ENCODE data around the gene CENPB. TPM values are rescaled to one million over a fixed set of nuclear protein-coding genes. Genes with fewer than 3 reads are reported as not detected.

The CENPB gene
- total and polyA plus RNA-seq, 2 of the 4 experiments (the other 2 are of a cell fraction), result 45.7 to 59.1 TPM

DNA sequence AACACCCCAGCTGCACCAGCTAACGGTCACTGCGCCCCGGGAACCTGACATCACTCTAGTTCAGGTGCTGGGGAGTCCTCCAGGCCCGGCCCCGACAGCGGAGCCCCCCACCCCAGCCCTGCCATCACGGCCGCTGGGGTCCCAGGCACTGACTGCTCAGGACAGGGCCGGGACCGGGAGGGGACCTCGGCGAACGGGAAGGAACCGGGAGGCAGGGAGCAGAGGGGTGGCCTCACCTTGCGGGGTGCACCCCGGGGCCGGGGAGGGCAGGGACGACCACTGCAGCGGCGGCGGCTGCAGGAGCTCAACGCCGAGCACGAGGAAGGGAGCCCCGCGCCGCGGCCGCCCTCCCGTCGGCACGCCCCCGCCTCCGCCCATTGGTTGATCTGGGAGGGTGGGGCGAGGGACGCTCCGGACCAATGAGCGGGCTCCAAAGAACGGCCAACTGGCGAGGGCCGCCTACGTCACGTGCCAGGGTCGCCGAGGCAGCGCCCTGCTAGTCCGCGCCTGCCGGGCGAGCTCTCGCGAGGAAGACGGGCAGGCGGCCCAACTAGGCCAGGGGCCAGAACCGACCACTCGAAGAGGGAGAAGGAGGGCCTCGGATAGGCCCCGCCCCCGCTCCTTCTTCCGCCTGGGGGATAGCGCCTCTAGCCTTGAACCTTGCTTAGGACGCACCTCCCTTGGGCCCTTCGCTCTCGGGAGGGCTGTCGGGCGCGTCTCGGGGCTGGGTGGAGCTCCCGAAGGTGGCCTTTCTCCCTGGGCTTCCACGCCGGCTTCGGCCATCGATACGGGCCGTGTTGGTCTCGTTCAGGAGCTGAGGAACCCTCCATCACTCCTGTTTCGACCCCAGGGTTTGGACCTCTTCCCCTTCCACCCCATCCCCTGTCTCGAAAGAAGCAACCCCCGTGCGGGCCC lies 18.9 kb downstream of the CENPB start, which contains the start of gene ADISSP (continued):
- TF ChIP-seq, protein P1, sequence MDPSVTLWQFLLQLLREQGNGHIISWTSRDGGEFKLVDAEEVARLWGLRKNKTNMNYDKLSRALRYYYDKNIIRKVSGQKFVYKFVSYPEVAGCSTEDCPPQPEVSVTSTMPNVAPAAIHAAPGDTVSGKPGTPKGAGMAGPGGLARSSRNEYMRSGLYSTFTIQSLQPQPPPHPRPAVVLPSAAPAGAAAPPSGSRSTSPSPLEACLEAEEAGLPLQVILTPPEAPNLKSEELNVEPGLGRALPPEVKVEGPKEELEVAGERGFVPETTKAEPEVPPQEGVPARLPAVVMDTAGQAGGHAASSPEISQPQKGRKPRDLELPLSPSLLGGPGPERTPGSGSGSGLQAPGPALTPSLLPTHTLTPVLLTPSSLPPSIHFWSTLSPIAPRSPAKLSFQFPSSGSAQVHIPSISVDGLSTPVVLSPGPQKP (IDR thresholded peaks at IDR 0.05; ENCODE audit: borderline replicate concordance, low read depth, low read length), result no peak

DNA sequence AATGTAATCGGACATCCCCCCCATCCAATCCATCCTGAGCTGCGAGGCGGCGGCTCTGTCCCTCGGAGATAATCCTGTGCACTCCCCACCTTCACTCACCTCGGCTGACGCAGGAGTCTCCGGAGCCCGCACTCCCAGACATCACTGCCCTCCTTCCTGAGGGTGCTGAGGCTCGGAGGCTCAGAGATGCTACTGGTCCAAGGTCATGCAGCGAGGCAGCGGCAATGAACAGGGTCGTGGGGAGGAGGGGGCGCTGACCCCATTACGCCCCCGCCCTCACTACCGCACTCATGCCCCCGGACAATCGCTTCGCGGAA lies 19.5 kb downstream of the CENPB start:
- no peak for DNase-seq
- dilution Hi-C loops (cut with HindIII; ENCODE audit: low sequenced_read_pairs, unreplicated experiment), result no loop called here
- 0% methylated on average over 2 of the region's 21 CpGs; no CpG with 5 or more reads in 1 of the 2 experiments for WGBS, 2 experiments (ENCODE audit: extremely low coverage in 2 of 2, insufficient read length in 1 of 2)
- no peak overlapping the region for H2BK20ac ChIP-seq (ENCODE audit: low read depth, low read length)
- in situ Hi-C loops (cut with MboI; ENCODE audit: low sequenced_read_pairs), result no loop called here
- ATAC-seq (ENCODE audit: low read depth), result no peak
- H2AK5ac ChIP-seq (ENCODE audit: low read depth, low read length), result peak overlapping the region; percentile 76
- H2BK15ac ChIP-seq (ENCODE audit: low read depth, low read length), result no peak overlapping the region
- peak overlapping the region; percentile 31 to 50; a peak in 2 of 4 replicates for H4K8ac ChIP-seq (ENCODE audit: low read depth in 2 of 2, low read length in 2 of 2)
- peak overlapping the region; percentile 36; the same call in 1 of the 2 replicates for H3K27ac ChIP-seq (ENCODE audit: insufficient read depth, low read length)
- H2BK120ac ChIP-seq (ENCODE audit: low read depth, low read length), result no peak overlapping the region
- H3K9me1 ChIP-seq (ENCODE audit: insufficient read depth, low read length), result no peaks in the 10 kb centered on the region; the same call in 1 of the 2 replicates
- no peak overlapping the region for H3K56ac ChIP-seq (ENCODE audit: extremely low read depth, insufficient read depth, low read length)
- H2AFZ ChIP-seq (replicated peaks; ENCODE audit: low read length, poor library complexity), result peak overlapping the region; percentile 96
- H3K4me2 ChIP-seq (ENCODE audit: low read depth, low read length), result peak overlapping the region; percentile 99
- peak overlapping the region; percentile 94 for H2AK9ac ChIP-seq (replicated peaks; ENCODE audit: low read depth, low read length, poor library complexity)
- ChIA-PET POLR2A (ENCODE audit: unreplicated experiment) (no interaction called here), CTCF (no interaction called here)
- H3K9me3 ChIP-seq (ENCODE audit: control insufficient read depth, insufficient read depth, low read length), result no peaks in the 10 kb centered on the region
- intact Hi-C loops (cut with micrococcal nuclease), result loop anchor here (5.0 kb wide), 1 partner anchor 90 kb away; no protein-coding TSS in a partner anchor
- H3K27me3 ChIP-seq (ENCODE audit: control insufficient read depth, insufficient read depth, low read length), result no peaks in the 10 kb centered on the region
- peak overlapping the region; percentile 71 for H3K9ac ChIP-seq (ENCODE audit: low read depth, low read length)
- H4K91ac ChIP-seq (ENCODE audit: insufficient read depth, low read depth, low read length), result no peak overlapping the region
- H3K4ac ChIP-seq (ENCODE audit: low read depth, low read length), result peak overlapping the region; percentile 1; the same call in 1 of the 2 replicates
- BruUV-seq (replicated peaks), result no TSS peak
- H4K20me1 ChIP-seq (ENCODE audit: insufficient read depth, low read length), result no peaks in the 10 kb centered on the region; the same call in 1 of the 2 replicates
- no peak overlapping the region; the same call in 1 of the 2 replicates for H3K14ac ChIP-seq (replicated peaks; ENCODE audit: low read depth, low read length)
- H3K4me3 ChIP-seq (ENCODE audit: insufficient read depth, low read depth, low read length), result peak overlapping the region; percentile 63
- H3K4me1 ChIP-seq (ENCODE audit: control insufficient read depth, insufficient read depth, low read length), result peaks cover 11% of the 10 kb centered on the region
- no peak overlapping the region for H2BK5ac ChIP-seq (ENCODE audit: low read depth, low read length, poor library complexity, severe bottlenecking)
- no peaks in the 10 kb centered on the region for H3K36me3 ChIP-seq (ENCODE audit: control insufficient read depth, insufficient read depth, low read length)
- no peak overlapping the region for H4K5ac ChIP-seq (ENCODE audit: low read depth, low read length)
- peaks cover 13 to 29% of the 10 kb centered on the region in 2 experiments for H3K79me1 ChIP-seq (ENCODE audit: low read depth in 1 of 2, low read length in 2 of 2)
- H3K23ac ChIP-seq (ENCODE audit: low read depth, low read length), result peak overlapping the region; percentile 66; the same call in 1 of the 2 replicates
- no peak overlapping the region for H3K18ac ChIP-seq (ENCODE audit: low read depth, low read length)
- TF ChIP-seq MAZ (IDR thresholded peaks at IDR 0.05; ENCODE audit: borderline replicate concordance, low read depth, low read length) (no peak), CHD1 (IDR thresholded peaks at IDR 0.05; ENCODE audit: low read depth, low read length) (no peak), POLR2A (IDR thresholded peaks at IDR 0.05; ENCODE audit: low read depth, low read length) (no peak), MXI1 (IDR thresholded peaks at IDR 0.05; ENCODE audit: borderline replicate concordance, low read depth, low read length) (no peak), NFE2L2 (IDR thresholded peaks at IDR 0.05; ENCODE audit: low read depth, low read length) (no peak), FOS (IDR thresholded peaks at IDR 0.05; ENCODE audit: low read depth, low read length) (no peak), MAFK (IDR thresholded peaks at IDR 0.05; ENCODE audit: low read depth, low read length) (no peak)
- TF ChIP-seq, protein P2, sequence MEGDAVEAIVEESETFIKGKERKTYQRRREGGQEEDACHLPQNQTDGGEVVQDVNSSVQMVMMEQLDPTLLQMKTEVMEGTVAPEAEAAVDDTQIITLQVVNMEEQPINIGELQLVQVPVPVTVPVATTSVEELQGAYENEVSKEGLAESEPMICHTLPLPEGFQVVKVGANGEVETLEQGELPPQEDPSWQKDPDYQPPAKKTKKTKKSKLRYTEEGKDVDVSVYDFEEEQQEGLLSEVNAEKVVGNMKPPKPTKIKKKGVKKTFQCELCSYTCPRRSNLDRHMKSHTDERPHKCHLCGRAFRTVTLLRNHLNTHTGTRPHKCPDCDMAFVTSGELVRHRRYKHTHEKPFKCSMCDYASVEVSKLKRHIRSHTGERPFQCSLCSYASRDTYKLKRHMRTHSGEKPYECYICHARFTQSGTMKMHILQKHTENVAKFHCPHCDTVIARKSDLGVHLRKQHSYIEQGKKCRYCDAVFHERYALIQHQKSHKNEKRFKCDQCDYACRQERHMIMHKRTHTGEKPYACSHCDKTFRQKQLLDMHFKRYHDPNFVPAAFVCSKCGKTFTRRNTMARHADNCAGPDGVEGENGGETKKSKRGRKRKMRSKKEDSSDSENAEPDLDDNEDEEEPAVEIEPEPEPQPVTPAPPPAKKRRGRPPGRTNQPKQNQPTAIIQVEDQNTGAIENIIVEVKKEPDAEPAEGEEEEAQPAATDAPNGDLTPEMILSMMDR (conservative IDR thresholded peaks at IDR 0.05; ENCODE audit: low read depth, low read length), result no peak

Data from IMR-90 (cell line).